Psoas muscle (tissue), 8 donors: ENCODE measurements around the gene SERPINI2. TPM values are rescaled to one million over a fixed set of nuclear protein-coding genes. Genes with fewer than 3 reads are reported as not detected.

Source experiments
- ATAC-seq, 4 donors: fragments of 200-7000 bp; cut with Tn5 transposase; one replicate each; pipeline ENCODE4 v1.9.1; 2020; ENCODE audit warnings: moderate library complexity in 3 of 4, mild to moderate bottlenecking in 2 of 4
- DNase-seq, 2 donors: peaks; one replicate each; pipeline ENCODE4 v3.0.0-alpha.2; 2020
- H3K27ac ChIP-seq: fragments of 200-600 bp; one replicate; pipeline ENCODE4 v1.8.0; 2022
- H3K27me3 ChIP-seq, 3 donors: fragments of 200-600 bp in 1 of 3; one replicate each; pipeline versions ENCODE4 v1.6.1 to v1.8.0; 2013 to 2022; ENCODE audit warnings: low read length in 2 of 3, mild to moderate bottlenecking in 2 of 3, moderate library complexity in 1 of 3; ENCODE audit not compliant: insufficient read depth in 3 of 3
- H3K36me3 ChIP-seq, 2 donors: fragments of 200-600 bp in 1 of 2; one replicate each; pipeline versions ENCODE4 v1.6.1 to v1.8.0; 2013 to 2022; ENCODE audit warnings: low read depth in 1 of 2, mild to moderate bottlenecking in 1 of 2, moderate library complexity in 1 of 2; ENCODE audit not compliant: insufficient read depth in 1 of 2
- H3K4me1 ChIP-seq: fragments of 200-600 bp; one replicate; pipeline ENCODE4 v1.8.0; 2022
- H3K4me3 ChIP-seq: fragments of 200-600 bp; one replicate; pipeline ENCODE4 v1.8.0; 2022; ENCODE audit warnings: mild to moderate bottlenecking
- H3K9me3 ChIP-seq: fragments of 200-600 bp; one replicate; pipeline ENCODE4 v1.8.0; 2022
- WGBS, 3 donors: extraction: QIAGEN DNeasy Blood & Tissue Kit; methylation state at CpG; one replicate each; pipeline versions ENCODE4 v1.1.6 to v1.1.7; 2013; 5-methylcytosine and 5-hydroxymethylcytosine counted together
- intact Hi-C, 2 donors: fragments of 100-400 bp; cut with DNase I; formaldehyde crosslinking; loops; one replicate each; pipeline versions ENCODE4 v1.11.0 to v1.14.2; 2022
- polyA plus RNA-seq, 3 donors: library from polyadenylated mRNA; stranded (reverse); fragments of 200-250 nt; gene quantifications; one replicate each; pipeline ENCODE4 v1.2.3, GENCODE V29; 2013
- total RNA-seq, 4 donors: library from RNA; stranded (reverse); fragmentation: NEBNext Ultra II Directional in 2 of 4; extraction: Animal tissue kit (Norgen Biotek cat#: 25700) in 2 of 4; gene quantifications; one replicate each; pipeline versions ENCODE4 v1.2.1 to v1.2.4, GENCODE V29; 2021 to 2023
- TF ChIP-seq, protein P1 (sequence below): fragments of 200-600 bp; IDR thresholded peaks from one replicate; pipeline ENCODE4 v1.8.0; 2022; ENCODE audit warnings: antibody characterized with exemption
- donor health status: healthy with polysubstance abuse.
- donor health status: DM: no; HTN: no; CAD: no; lungs with moderate emphysema.
- donor health status: Bipolar disorder and iron deficiency.
- donor health status: healthy.
- donor health status: DM: yes; HTN: yes; CAD: no.
- donor health status: DM: no; HTN: no; CAD: no.
- donor health status: DM: no; HTN: no; CAD: no.
- donor health status: DM: yes; HTN: yes; CAD: no.

SERPINI2 gene
- total and polyA plus RNA-seq, 7 donors: 0.04 to 0.32 (median 0.10) TPM; not detected in 4

- H3K9me3 ChIP-seq: no peaks in the 10 kb centered on the region
- no peak overlapping the region for H3K27ac ChIP-seq
- H3K36me3 ChIP-seq: no peaks in the 10 kb centered on the region
- H3K4me3 ChIP-seq: no peak overlapping the region
- no peaks in the 10 kb centered on the region for H3K27me3 ChIP-seq
- WGBS, 3 donors: 50 to 70% (median 51%) methylated on average over 3 of the region's 3 CpGs
- DNase-seq (no peak), ATAC-seq (peak in 1 of 4 donors; percentile 55)
- TF ChIP-seq, protein P1, sequence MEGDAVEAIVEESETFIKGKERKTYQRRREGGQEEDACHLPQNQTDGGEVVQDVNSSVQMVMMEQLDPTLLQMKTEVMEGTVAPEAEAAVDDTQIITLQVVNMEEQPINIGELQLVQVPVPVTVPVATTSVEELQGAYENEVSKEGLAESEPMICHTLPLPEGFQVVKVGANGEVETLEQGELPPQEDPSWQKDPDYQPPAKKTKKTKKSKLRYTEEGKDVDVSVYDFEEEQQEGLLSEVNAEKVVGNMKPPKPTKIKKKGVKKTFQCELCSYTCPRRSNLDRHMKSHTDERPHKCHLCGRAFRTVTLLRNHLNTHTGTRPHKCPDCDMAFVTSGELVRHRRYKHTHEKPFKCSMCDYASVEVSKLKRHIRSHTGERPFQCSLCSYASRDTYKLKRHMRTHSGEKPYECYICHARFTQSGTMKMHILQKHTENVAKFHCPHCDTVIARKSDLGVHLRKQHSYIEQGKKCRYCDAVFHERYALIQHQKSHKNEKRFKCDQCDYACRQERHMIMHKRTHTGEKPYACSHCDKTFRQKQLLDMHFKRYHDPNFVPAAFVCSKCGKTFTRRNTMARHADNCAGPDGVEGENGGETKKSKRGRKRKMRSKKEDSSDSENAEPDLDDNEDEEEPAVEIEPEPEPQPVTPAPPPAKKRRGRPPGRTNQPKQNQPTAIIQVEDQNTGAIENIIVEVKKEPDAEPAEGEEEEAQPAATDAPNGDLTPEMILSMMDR: peak; percentile 25
- H3K4me1 ChIP-seq: no peaks in the 10 kb centered on the region
- intact Hi-C loops: no loop called here
These were observed 66.9 kb downstream of the SERPINI2 start for GRCh38 chr3:167406876-167407492.

- no peaks in the 10 kb centered on the region for H3K9me3 ChIP-seq
- H3K4me1 ChIP-seq: no peaks in the 10 kb centered on the region
- intact Hi-C loops: no loop called here
- TF ChIP-seq, protein P1: no peak
- DNase-seq: no peak
- H3K27me3 ChIP-seq: no peaks in the 10 kb centered on the region
- 16 to 33% (median 26%) methylated on average over 1 of the region's 1 CpG for WGBS, 3 donors
- ATAC-seq: no peak
- H3K4me3 ChIP-seq: no peak overlapping the region
- no peak overlapping the region for H3K27ac ChIP-seq
- H3K36me3 ChIP-seq: no peaks in the 10 kb centered on the region
These were observed 76.0 kb downstream of the SERPINI2 start for GRCh38 chr3:167397826-167398225.

GRCh38 chr3:167396075-167396474 lies 77.8 kb downstream of the SERPINI2 start:
- no peaks in the 10 kb centered on the region for H3K36me3 ChIP-seq
- 63 to 79% (median 72%) methylated on average over 2 of the region's 2 CpGs for whole genome bisulfite sequencing, 3 donors
- H3K27ac ChIP-seq: no peak overlapping the region
- TF ChIP-seq, protein P1: no peak
- H3K9me3 ChIP-seq: no peaks in the 10 kb centered on the region
- no peaks in the 10 kb centered on the region for H3K27me3 ChIP-seq
- ATAC-seq (no peak), DNase-seq (no peak)
- no peak overlapping the region for H3K4me3 ChIP-seq
- intact Hi-C loops: no loop called here
- H3K4me1 ChIP-seq: no peaks in the 10 kb centered on the region

- TF ChIP-seq, protein P1: no peak
- WGBS, 3 donors: 40 to 54% (median 43%) methylated on average over 2 of the region's 2 CpGs
- intact Hi-C loops: no loop called here
- Histone ChIP-seq H3K9me3 (no peaks in the 10 kb centered on the region), H3K27ac (no peak overlapping the region), H3K4me1 (no peaks in the 10 kb centered on the region), H3K4me3 (no peak overlapping the region), H3K27me3 (no peaks in the 10 kb centered on the region), H3K36me3 (no peaks in the 10 kb centered on the region)
- DNase-seq (no peak), ATAC-seq (no peak)
These were observed 79.8 kb downstream of the SERPINI2 start for GRCh38 chr3:167394003-167394402.

Other genes with a start within 250 kb of the SERPINI2 start
- gene ZBBX, start 93.7 kb downstream of the SERPINI2 start, total RNA-seq: not detected
- not detected for gene ZBBX, start 93.7 kb downstream of the SERPINI2 start, polyA plus RNA-seq
- gene WDR49, start 179.9 kb upstream of the SERPINI2 start, total RNA-seq: 1 to 10 TPM in 1 of 4 donors, under 1 TPM in 2, not detected in 1; 0.36 to 4.4 (median 0.86) TPM
- under 1 TPM in 1 of 3 donors, not detected in 2; 0.03 TPM for gene WDR49, start 179.9 kb upstream of the SERPINI2 start, polyA plus RNA-seq